NCI-H128 (cell line): Measurements from ENCODE around the gene RNF225.
"Not testable (repeated sequence)": the region's sequence is repeated elsewhere in the genome, so short reads cannot be mapped to it uniquely, and the experiment has no call there.

Source experiments
- DNase-seq: peaks from one replicate; lab custom pipeline; 2025; ENCODE audit not compliant: unreplicated experiment; lab: John Stamatoyannopoulos, UW

Gene RNF225

DNA sequence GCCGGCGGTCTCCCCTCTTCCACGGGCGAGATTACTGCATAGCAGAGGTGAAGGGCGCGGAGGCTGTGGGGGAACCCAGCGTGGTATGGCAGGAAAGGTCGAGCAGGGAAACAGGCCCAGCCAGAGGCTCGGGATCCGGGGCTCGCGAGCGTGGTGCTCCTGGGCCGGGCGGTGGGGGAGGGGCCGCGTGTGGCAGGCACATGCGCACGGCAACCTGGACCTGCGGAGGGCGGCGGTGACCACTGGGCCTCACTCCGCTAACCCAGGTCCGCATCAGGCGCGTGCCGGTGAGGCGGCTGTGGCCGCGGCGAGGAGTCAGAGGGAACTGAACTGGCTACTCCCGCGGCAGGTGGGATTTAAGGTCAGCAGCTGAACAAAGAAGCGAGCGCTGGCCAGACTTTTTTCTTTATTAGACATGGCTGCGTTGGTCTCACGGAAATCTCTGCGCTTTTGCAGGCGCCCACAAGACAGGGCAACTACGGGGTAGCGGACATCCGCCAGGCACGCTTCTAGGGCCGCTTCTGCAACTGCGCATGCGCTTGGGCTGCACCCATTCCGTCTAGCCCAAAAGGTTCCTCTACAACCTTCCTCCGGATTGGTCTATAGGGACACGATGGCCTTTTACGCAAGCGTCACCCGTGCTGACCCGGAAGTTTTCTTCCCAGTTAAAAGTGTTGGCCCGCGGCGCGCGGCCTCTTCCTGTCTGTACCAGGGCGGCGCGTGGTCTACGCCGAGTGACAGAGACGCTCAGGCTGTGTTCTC, 8.7 kb upstream of the RNF225 start, which contains the start of gene RPS5:
Gene RPS5, plus strand, starts transcription at position 694 of the 762 bp plus-strand sequence. CDS start 869 bp downstream, outside the sequence.
- DNase-seq = peak; percentile 97

DNA sequence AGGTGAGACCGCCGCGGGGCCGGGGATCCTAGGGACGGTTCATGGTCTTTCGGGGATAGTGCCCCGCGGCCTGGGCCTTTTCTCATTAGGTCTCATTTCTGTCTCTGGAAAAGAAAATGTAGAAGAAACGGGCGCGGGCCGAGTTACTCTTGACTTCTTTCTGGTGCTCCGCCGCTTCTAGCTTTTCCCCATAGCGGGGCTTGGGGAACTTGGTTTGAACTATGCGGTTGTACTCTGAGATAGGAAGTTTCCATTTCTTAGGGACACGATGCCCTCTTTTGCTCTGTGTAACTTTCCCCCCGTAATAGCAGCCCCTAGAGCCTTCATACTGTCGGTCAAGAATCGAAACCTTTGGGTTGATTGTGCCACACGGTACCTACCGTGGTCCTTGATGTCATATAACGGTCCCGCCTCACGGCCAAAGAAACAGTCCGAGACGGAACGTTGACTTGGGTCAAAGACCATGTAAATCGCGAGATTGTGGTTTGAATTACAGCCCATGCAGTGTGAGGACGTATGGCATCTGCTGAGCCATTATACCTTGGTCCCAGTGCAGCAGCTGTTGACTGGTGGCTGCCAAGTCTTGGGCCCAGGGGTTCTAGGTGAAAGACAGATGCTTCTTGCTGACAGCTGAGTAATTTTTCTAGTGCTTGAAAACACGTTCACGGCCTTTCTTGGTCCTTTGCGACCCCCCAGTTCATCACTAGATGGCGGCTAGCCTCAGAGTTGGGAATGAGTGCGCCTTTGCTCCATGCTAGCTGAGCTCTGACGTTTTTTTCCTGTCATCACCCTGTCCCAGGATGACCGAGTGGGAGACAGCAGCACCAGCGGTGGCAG, 7.9 kb upstream of the RNF225 start:
- no peak for DNase-seq

DNA sequence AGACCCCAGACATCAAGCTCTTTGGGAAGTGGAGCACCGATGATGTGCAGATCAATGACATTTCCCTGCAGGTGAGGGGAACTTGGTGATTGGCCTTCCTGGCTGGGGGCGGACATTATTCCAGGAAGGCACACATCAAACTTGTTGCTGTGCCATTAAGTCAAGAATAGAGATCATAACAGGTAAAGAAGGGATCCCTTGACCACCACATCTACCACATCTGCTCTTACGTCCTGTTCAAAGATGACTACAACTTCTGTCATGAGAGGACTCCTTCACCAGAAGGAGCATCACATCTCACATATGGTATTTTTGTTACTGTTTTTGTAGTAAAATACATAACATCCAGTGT, 7.3 kb upstream of the RNF225 start:
- DNase-seq = no peak

DNA sequence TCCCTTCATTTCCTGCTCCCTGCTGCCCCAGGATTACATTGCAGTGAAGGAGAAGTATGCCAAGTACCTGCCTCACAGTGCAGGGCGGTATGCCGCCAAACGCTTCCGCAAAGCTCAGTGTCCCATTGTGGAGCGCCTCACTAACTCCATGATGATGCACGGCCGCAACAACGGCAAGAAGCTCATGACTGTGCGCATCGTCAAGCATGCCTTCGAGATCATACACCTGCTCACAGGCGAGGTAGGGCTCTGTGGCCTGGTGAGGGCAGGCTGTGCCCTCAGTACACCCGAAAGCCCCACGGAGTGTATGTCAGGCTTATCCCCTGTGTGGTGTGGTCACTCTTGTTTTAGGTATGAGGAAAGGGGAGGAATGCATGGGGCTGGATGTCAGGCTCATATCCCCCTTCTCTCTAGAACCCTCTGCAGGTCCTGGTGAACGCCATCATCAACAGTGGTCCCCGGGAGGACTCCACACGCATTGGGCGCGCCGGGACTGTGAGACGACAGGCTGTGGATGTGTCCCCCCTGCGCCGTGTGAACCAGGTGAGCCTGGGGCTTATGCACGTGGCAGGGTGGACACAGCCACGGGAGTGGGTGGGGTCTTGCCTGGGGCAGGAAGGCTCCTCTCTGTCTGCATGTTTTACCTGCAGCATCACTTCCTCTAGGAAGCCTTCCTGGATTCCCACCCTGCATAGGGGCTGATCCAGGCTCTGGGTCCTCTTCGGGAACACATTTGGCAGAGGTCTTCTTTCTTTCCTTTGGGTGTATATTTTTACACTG, 2.3 kb upstream of the RNF225 start:
- DNase-seq = no peak

DNA sequence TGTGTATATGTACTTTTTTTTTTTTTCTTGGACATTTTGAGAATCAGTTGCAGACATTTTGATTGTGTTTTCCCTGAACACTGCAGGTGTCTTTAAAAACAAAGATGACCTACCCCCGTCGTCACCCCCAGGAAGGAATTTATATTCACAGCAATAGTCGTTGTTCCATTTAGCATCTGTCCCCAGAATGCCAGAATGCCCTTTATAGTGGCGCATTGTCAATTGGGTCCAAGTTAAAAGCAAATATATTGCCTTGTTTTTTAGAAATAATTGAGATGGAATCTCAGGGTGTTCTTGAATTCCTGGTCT, 1.8 kb upstream of the RNF225 start:
- DNase-seq = no peak

DNA sequence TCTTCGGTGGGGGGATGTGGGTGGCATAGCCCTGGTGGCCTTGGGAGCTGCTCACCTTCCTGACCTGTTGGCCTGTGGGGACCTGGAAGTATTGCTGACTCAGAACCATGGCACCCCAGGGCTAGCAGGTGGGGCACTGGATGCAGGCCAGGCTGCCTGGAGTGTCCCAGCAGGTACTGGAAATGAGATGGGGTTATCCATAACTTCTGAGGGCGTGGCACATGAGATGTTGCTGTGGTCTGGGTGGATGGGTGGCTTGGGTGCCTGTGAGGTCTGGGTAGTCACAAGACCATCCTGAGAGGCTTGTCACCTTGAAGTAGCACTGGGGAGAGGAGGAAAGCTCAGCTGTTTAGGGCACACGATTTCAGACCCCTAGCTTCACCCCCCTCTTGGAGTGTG, 636 bp upstream of the RNF225 start:
- no peak for DNase-seq

DNA sequence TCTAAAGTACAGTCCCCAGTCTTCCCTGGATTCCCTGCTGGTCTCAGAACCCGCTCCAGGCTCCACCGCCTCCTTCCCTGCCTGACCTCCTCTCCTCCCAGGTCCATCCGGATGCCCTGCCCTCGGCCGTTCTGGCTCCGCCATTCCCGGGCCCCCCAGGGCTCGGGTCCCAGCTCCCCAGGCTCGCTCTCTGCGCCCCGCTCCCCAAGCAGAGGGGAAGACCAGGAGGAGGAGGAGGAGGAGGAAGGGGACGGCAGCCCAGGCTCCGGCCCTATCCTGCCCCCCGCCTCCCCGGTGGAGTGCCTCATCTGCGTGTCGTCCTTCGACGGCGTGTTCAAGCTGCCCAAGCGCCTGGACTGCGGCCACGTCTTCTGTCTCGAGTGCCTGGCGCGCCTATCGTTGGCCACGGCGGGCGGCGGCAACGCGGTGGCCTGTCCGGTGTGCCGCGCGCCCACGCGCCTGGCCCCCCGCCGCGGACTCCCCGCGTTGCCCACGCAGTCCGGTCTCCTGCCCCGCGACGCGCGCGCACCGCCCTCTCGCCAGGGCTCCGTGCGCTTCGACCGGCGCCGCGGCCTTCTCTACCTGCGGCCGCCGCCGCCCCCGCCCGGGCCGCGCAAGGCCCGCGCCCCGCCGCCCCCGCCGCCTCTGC, 647 bp downstream of the RNF225 start:
- no peak for DNase-seq

DNA sequence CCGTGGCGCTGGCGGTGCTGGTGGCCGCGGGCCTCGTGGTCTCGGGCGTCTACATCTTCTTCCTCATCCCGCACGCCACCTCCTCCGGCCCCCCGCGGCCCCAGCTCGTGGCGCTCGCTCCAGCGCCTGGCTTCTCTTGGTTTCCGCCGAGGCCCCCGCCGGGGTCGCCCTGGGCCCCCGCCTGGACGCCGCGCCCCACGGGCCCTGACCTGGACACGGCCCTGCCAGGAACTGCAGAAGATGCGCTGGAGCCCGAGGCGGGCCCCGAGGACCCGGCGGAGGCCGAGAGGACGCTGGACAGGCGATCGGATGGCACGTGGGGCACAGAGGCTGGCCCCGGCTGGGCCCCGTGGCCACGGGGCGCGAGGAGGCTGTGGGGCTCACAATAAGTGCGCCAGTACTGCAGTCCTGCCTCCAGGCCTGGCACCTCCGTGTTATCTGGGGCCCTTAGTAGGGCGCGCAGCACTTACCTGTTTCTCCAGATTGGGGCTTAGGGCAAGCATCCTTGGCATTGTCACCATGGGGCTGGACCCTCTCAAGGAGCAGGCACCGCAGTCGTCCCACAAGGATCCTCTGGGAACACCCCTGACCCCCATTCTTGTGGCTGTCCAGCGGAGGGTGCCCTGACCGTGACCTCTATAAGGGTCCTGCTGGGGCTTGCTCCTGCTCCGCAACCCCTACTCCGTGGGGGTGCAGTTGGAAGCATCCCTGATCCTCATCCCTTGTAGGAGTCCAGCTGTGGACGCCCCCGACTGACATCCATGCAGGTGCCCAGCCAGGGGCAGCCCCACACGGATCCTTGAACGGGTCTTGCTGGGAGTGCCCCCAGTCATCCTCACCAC, 1.5 kb downstream of the RNF225 start:
- no peak for DNase-seq

DNA sequence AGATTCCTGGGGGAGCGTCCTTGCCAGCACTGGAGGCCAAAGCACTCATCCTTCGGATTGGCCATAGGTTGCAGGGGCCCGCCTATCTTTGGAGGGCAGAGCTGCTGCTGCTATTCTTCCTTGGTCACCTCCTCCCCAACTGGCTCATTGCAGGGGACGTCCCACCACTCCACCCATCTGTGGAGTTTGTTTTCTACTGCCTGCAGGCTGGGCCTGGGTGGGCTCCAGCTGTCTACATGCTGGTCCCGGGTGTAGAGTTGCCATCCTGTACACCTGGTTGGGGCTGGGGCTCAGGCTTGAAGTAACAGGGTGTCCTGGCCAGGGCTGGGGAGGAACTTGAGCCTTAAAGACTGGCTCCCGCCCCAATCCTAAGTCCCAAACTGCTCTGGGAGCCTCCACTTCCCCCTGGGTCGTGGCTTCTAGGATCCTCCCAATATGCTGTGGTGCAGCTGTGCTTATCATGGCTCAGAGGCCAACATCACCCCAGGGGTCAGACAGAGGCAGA, 2.1 kb downstream of the RNF225 start:
- no peak for DNase-seq

DNA sequence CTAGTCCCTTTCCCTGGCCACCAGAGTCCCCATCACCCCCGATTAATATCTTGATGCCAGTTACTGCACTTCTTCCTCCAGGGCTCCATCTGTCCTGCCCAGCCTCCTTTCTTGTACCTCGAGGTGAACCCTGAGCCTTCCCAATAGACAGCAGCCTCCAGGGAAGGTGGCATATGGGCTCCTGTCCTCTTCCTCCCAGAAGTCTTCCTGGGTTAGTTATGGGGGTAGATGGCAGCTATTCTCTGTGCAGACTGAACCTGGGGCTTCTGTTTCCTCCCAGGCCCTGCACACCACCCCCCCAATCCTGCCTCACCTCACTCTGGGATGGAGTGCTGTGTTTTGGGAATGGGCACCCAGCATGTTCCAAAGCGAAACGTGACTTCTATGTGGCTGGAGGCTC, 2.6 kb downstream of the RNF225 start:
- DNase-seq = no peak

DNA sequence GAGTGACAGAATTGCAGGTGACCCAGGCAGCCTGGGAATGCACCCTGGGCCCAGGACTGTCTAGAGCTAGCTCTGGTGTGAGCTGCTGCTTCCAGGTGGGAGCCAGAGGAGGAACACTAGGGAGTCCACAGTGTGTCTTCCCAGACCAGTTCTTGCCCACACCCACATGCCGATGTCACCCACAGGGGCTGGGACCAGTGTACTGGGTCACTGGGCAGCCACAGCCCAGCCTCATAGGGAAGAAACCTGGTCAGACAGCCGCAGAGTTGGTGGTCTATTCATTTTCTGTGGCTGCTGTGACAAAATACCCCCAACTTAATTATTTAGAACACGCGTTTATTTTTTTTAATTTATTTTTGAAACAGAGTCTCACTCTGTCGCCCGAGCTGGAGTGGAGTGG, 3.1 kb downstream of the RNF225 start:
- no peak for DNase-seq

DNA sequence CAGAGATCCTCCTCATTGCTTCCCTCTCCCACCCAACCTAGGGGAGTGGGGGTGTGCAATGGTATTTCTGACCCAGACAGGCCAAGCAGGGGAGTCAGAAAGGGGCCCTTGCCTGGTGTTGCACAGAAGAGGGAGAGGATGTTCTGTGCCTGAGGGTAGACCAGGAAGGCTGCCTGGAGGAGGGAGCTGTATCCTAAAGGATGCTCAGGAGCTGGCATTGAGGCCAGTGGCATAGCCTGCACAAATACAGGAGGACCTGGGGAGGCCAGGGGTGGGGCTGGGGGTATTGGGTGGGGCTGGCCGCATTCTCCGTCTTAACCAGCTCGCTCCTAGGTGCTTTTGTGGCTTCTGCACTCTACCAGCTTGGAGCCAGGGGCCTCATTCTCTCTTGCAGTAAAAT, 4.4 kb downstream of the RNF225 start:
- no peak for DNase-seq

DNA sequence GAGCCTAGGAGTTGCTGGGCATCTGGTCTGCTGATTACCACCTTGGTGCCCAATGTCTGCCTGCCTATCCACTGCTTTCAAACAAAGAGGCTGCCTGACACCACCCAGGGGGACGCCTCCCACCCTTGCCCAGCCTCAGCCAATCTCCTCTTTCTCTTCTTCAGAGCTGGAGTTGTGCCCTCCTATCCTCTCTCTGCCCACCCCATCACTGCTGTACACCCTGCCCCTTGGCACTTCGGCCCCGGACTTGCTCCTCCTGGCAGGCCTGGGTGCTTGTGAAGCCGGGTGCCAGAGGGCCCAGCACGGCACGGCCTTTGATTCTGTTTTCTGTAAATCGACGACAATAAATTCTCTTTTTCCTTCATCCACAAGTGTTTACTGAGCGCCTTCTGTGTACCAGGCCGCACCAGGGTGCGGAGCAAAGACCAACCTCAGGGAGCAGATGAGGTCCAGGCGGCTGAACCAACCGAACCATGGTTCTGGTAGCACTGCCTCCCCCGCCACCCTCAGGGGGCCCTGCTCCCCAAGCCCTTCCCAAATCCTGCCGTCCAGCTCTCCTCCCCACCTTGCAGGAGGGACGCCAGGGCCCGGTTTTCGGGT, 5.0 kb downstream of the RNF225 start:
- no peak for DNase-seq

DNA sequence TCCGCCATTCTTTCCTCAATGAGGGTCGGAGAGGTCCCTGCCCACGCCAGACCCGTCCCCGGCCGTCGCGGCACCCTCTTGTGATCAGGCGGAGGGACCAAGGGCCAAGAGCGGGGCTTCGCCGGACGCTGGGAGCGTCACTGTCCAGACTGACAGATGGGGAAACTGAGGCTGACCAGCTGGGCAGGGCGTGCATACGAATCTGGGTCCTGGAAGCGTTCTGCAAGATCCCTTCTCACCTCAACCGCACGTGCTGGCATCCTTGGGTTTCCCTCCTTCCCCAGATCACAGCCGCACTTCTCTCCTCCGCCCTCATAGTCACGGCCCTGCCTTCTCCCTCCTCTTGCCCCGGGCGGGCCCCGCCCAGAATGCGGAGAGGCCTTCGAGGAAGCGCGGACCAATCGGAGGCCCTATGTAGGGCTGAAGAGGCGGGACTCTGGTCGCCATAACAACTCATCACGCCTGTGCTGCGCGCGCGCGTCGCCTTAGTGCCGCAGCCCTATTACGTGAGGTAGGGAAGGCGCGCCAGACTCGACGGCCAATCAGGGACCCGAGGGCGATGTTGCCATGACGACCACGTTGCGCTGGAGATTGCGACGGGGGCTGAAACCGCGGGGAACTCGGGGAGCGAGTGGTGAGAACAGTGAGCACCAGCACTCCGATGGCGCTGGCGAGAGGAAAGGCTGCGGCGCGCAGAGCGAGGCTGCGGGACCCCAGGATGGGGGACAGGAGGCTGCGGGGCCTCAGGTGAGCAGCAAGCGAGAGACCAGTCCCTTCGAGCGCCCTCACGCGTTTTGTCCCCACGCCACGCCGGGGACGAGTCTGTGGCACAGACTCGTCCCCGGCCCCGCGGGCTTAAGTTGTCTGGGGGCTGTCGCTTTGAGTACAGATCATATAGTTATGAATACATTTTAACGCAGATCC, 5.7 kb downstream of the RNF225 start:
- DNase-seq = peak; percentile 98

DNA sequence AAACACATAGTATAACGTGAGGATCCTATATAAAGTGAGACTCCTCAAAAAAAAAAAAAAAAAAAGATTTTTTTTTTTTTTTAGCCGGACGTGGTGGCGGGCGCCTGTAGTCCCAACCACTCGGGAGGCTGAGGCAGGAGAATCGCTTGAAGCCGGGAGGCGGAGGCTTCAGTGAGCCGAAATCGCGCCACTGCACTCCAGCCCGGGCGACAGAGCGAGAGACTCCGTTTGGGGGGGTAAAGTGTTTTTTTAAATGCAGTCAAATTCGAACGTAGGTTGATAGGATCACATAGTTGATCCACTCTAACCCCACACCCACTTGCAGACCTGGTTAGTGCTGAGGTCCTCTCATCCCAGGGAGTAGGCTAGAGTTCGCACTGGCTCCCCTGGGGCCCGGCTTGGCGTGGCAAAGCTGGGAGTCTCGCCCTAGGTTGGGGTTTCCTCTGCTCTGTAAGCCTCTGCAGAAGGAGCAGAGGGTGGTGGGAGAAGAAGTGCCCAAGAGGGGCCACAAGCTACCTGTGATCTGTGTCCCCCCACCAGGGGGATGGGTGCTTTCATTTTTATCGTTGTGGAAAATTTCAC, 6.5 kb downstream of the RNF225 start:
- no peak for DNase-seq

DNA sequence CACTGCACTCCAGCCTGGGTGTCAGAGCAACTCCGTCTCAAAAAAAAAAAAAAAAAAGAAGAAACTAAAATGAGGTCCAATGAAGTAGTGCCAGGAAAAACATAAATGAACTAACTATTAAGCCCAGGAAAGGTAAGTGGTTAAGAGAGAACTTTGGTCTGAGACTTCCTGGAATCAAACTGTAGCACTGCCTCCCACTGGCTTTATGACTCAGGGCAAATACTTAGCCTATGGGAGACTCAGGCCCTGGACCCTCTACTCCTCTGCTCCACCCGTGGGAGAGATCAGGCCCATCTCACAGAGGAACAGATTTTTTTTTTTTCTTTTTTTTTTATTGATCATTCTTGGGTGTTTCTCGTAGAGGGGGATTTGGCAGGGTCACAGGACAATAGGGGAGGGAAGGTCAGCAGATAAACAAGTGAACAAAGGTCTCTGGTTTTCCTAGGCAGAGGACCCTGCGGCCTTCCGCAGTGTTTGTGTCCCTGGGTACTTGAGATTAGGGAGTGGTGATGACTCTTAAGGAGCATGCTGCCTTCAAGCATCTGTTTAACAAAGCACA, 8.5 kb downstream of the RNF225 start:
- not testable (repeated sequence) for DNase-seq

DNA sequence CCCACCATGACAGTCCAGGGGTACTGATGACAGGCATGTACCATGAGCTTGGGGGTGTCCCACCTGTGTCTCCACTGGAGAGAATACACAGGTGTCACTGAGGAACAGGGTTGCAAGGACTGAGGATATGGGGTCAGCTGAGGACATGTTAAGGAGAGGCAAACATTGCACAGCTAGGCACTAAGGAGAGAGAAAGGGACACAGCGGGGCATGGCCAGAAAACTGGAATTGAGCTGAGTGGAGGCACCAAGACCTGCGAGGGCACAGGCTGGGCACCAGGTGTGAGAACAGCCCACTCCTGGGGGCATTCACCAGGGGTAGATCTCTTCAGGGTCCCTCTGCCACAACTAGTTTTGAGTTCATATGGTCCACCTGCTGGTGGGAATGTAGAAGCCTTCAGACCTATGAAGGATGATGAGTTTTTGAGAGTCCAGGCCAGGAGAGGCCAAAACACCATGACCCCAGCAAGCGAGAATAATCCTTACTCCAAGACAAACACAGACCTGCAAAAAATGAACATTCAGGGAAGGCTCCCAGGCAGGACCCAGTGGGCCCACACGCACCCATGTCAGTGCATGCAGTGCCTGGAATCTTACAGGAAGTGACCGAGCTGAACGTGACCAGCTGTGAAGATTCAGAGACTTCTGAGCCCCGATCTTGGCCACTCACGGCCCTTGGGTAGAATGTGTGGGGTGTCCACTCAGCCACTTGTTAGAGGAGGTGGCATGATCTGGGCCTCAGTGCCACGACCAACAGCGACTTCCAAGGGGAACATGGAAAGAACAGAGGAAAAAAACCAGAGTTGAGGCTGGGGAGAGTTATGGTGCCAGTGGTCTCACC, 11.6 kb downstream of the RNF225 start:
- DNase-seq = no peak
